ENCODE data around the gene TADA2A. TPM values are rescaled to one million over a fixed set of nuclear protein-coding genes. Genes with fewer than 3 reads are reported as not detected.

TADA2A gene
- 18.8 and 19.2 TPM in 2 replicates for total RNA-seq

GRCh38 chr17:37406635-37407461, at the start of gene TADA2A, which contains the start of gene ACACA:
Gene TADA2A (plus strand): TSS chr17:37406886. CDS start chr17:37411366, 4,480 bp downstream.
Gene ACACA (minus strand): TSS chr17:37406836. CDS start chr17:37406299, 537 bp downstream.

GRCh38 chr17:37375706-37376105, 31.0 kb upstream of the TADA2A start, which contains the start of gene C17orf78:
Gene C17orf78 (plus strand): TSS chr17:37375985. CDS start chr17:37376093, 108 bp downstream.

GRCh38 chr17:37489197-37490001, 82.7 kb downstream of the TADA2A start, which contains the start of gene DUSP14:
Gene DUSP14 (plus strand): TSS chr17:37489891. CDS start chr17:37512273, 22,382 bp downstream.

Other genes with a start within 250 kb of the TADA2A start
- not detected in 2 replicates for gene C17orf78, start 30.9 kb upstream of the TADA2A start, total RNA-seq
- 27.1 and 49.9 TPM in 2 replicates for gene ACACA, start 50 bp upstream of the TADA2A start, total RNA-seq
- 24.3 and 168 TPM in 2 replicates for gene DUSP14, start 83.0 kb downstream of the TADA2A start, total RNA-seq
- 11.6 and 17.7 TPM in 2 replicates for gene SYNRG, start 202.5 kb downstream of the TADA2A start, total RNA-seq
- 14.5 and 21.1 TPM in 2 replicates for gene DDX52, start 236.6 kb downstream of the TADA2A start, total RNA-seq

Data from placental epithelial cell (primary cell).